NT2/D1 (cell line): ENCODE data around the gene LETM1.

Experiments used
- DNase-seq: peaks from one replicate; pipeline ENCODE4 v3.0.0-alpha.2; 2011; ENCODE audit warnings: low read depth, low spot score
- H3K27me3 ChIP-seq: 2 replicates; pipeline ENCODE4 v1.6.0; 2011; ENCODE audit warnings: mild to moderate bottlenecking; ENCODE audit not compliant: insufficient read length, insufficient read depth
- H3K36me3 ChIP-seq: 2 replicates; pipeline ENCODE4 v1.6.1; 2011; ENCODE audit warnings: mild to moderate bottlenecking, low read length, mixed read lengths; ENCODE audit not compliant: insufficient read depth, insufficient read length
- H3K4me1 ChIP-seq: 2 replicates; pipeline ENCODE4 v1.5.1; 2011; ENCODE audit not compliant: insufficient read depth, insufficient read length
- H3K4me3 ChIP-seq: 2 replicates; pipeline ENCODE4 v1.5.1; 2011; ENCODE audit warnings: low read depth; ENCODE audit not compliant: insufficient read length
- H3K9ac ChIP-seq: 2 replicates; pipeline ENCODE4 v1.6.0; 2011; ENCODE audit warnings: low read depth; ENCODE audit not compliant: insufficient read length
- H3K9me3 ChIP-seq: 2 replicates; pipeline ENCODE4 v1.5.1; 2011; ENCODE audit warnings: mild to moderate bottlenecking, low read length; ENCODE audit not compliant: insufficient read depth
- SUZ12 ChIP-seq: IDR thresholded peaks from 2 replicates; pipeline ENCODE4 v1.6.1; 2011; ENCODE audit not compliant: insufficient read length, insufficient read depth; ENCODE audit errors: extremely low read depth
- YY1 ChIP-seq: IDR thresholded peaks from 2 replicates; pipeline ENCODE4 v1.6.1; 2011; ENCODE audit not compliant: insufficient read length, insufficient read depth
- ZNF274 ChIP-seq: IDR thresholded peaks from 2 replicates; pipeline ENCODE4 v1.6.1; 2011; ENCODE audit warnings: mild to moderate bottlenecking, low read depth, low read length

LETM1 gene

DNA sequence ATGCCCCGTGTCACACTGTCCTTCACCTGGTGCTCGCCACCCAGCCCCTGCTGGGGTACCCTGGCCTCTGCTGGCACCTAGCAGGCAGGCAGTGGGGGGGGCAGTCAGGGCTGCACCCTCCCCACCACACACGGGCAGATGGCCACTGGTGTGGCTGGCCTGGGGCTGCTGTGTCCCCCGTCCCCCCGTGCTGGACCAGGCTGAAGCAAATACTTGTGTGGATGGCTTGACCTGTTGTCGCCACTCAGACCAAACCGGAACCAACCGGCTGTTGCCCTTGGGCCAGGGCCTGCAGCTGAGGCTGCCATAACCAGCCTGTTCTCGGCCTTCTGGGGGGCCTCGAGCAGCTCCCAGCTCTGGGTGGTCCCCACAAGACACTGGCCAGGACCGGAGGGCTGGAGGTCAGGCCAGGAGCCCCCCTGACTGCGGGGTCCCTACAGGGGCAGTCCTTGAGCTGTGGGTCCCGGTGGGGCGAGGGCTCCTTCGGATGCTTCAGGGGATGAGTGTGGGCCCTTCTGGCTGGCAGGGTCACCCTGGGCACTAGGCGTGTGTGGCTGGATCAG, 58.6 kb downstream of the LETM1 start:
- Histone ChIP-seq H3K27me3 (peaks cover 1% of the 10 kb centered on the region), H3K9ac (peak overlapping the region; percentile 64), H3K4me1 (peaks cover 36% of the 10 kb centered on the region), H3K9me3 (no peaks in the 10 kb centered on the region), H3K36me3 (peaks cover 64% of the 10 kb centered on the region), H3K4me3 (no peak overlapping the region)
- no peak for DNase-seq
- TF ChIP-seq ZNF274 (no peak), SUZ12 (no peak), YY1 (no peak)

DNA sequence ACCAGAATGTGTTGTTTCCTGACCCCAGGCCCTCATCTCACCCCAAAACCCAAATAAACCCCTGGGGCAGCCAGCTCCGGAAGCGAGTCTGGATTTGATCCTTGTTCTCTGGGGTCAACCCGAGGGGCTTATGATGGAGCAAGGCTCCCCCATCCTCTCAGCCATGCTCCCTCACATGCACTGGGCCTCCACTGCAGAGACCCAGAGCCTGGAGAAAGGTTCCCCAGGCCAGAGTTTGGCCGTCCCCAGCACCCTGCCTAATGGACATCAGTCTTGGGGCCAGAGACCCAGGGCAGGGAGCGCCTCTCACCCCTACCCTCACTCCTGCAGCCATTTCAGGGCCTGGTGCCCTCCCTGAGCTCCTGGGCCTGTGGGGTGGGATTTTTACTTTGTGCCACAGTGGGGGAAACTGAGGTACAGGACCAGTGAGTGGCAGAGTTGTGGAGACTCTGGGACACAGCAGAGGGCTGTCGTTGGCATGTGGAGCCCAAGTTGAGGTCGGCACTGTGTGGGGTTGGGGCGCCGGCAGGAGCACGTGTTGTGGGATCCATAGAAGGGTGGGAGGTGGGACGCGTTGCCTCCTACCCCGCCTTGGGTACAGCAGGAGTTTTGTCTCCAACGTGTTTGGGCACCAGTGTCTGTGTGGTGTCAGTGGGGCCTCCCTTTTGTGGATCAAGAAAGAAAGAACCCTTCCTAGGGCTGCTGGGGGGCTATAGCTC, 59.3 kb downstream of the LETM1 start:
- no peak overlapping the region for H3K4me3 ChIP-seq
- TF ChIP-seq ZNF274 (no peak), YY1 (no peak), SUZ12 (no peak)
- peaks cover 41% of the 10 kb centered on the region for H3K4me1 ChIP-seq
- peaks cover 8% of the 10 kb centered on the region for H3K27me3 ChIP-seq
- DNase-seq: no peak
- H3K9me3 ChIP-seq: no peaks in the 10 kb centered on the region
- no peak overlapping the region for H3K9ac ChIP-seq
- peaks cover 57% of the 10 kb centered on the region for H3K36me3 ChIP-seq

- Histone ChIP-seq H3K9ac (peak overlapping the region; percentile 63), H3K4me3 (peak overlapping the region; percentile 98), H3K4me1 (peaks cover 41% of the 10 kb centered on the region), H3K9me3 (no peaks in the 10 kb centered on the region), H3K27me3 (peaks cover 19% of the 10 kb centered on the region), H3K36me3 (peaks cover 47% of the 10 kb centered on the region)
- no peak for DNase-seq
- no peak for TF ChIP-seq SUZ12
- no peak for TF ChIP-seq ZNF274
- TF ChIP-seq YY1: no peak
Measured at GRCh38 chr4:1795299-1796195, 60.4 kb downstream of the LETM1 start.

- H3K27me3 ChIP-seq: peaks cover 26% of the 10 kb centered on the region
- peaks cover 42% of the 10 kb centered on the region for H3K4me1 ChIP-seq
- H3K9ac ChIP-seq: peak overlapping the region; percentile 100
- no peaks in the 10 kb centered on the region for H3K9me3 ChIP-seq
- TF ChIP-seq ZNF274: no peak
- TF ChIP-seq YY1: no peak
- TF ChIP-seq SUZ12: no peak
- H3K36me3 ChIP-seq: peaks cover 42% of the 10 kb centered on the region
- no peak for DNase-seq
- H3K4me3 ChIP-seq: peak overlapping the region; percentile 98
Measured at GRCh38 chr4:1794809-1795298, 61.1 kb downstream of the LETM1 start.

DNA sequence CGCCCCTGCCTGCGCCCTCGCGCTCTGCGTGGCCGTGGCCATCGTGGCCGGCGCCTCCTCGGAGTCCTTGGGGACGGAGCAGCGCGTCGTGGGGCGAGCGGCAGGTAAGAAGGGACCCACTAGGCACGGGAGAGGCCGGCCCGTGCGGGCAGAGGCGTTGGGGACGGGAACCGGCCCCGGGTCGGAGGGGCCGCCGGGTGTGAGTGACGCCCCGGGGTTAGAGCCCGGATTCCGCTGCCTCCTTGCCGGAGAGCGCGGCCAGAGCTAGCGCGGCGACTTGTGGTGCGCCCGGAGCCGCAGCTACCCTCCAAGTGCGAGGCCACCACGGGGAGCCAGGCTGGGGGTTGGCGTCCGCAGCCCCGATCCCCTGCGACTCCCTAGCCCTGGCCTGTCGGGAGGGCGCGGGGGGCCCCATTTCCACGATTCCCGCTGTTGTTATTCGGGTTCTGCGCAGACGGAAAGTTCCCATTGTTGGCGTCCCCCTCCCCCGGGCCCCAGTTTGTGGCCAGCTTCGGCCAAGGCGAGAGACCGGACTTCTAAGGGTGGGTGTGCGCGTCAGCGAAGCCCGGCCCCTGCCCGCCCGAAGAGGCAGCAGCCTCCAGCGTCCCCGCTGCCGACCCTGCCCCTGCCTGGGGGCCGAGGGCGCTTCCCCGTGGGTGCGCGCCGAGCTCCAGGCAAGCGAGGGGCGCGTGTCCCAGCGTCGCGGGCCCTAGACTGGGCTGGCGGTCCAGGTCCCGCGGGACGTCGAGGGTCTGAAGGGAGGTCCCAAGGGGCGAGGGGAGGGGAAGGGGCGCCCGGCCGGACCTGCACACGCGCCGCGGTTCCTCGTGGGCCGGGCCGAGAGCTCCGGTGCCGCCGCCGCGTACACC, 61.8 kb downstream of the LETM1 start:
- Histone ChIP-seq H3K36me3 (peaks cover 35% of the 10 kb centered on the region), H3K4me1 (peaks cover 46% of the 10 kb centered on the region), H3K27me3 (peaks cover 28% of the 10 kb centered on the region), H3K4me3 (peak overlapping the region; percentile 98), H3K9ac (peak overlapping the region; percentile 100), H3K9me3 (no peaks in the 10 kb centered on the region)
- no peak for DNase-seq
- TF ChIP-seq YY1 (no peak), ZNF274 (no peak), SUZ12 (no peak)

DNA sequence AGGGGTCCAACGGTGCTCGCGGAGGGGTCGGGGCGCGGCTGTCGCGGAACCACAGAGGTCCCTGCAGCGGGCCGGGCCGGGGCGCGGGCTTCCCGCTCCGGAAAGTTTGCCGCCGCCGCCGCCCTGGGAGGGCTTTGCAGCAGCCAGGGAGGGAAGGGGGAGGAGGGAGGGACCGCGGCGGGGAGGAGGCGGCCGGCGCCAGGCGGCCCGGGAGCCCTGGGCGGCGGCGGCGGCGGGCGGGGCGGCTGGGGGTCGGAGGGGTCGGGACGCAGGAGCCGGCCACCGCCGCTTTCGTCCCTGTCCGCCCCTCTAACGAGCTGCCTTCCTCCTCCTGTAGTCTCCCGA, 62.5 kb downstream of the LETM1 start:
- peaks cover 31% of the 10 kb centered on the region for H3K27me3 ChIP-seq
- TF ChIP-seq ZNF274 (no peak), SUZ12 (no peak), YY1 (no peak)
- DNase-seq: no peak
- H3K4me3 ChIP-seq: peak overlapping the region; percentile 98
- peaks cover 50% of the 10 kb centered on the region for H3K4me1 ChIP-seq
- H3K9me3 ChIP-seq: no peaks in the 10 kb centered on the region
- peaks cover 28% of the 10 kb centered on the region for H3K36me3 ChIP-seq
- H3K9ac ChIP-seq: peak overlapping the region; percentile 100
